Pancreas (tissue), 10 donors: Measurements from ENCODE around the gene CNNM3. TPM values are rescaled to one million over a fixed set of nuclear protein-coding genes. Genes with fewer than 3 reads are reported as not detected.
"Not testable (repeated sequence)": the region's sequence is repeated elsewhere in the genome, so short reads cannot be mapped to it uniquely, and the experiment has no call there.

Experiments used
- ATAC-seq, 4 donors: fragments of 200-7000 bp; cut with Tn5 transposase; one replicate each; pipeline versions ENCODE4 v1.8.0 to v1.9.1; 2020; ENCODE audit warnings: mild to moderate bottlenecking in 4 of 4, moderate library complexity in 4 of 4
- DNase-seq, 6 donors: peaks; one replicate each; pipeline ENCODE4 v3.0.0-alpha.2; 2020
- FAIRE-seq: peaks from 2 replicates; lab custom pipeline; 2012; peaks lifted over from hg19 to GRCh38; lab: Jason Lieb, UNC
- H3K27ac ChIP-seq, 4 donors: fragments of 200-600 bp; sonication (generic); 1 replicate in 3 of 4; 2 replicates in 1 of 4; pipeline versions ENCODE4 v1.5.0 to v1.8.0; 2020
- H3K27me3 ChIP-seq, 4 donors: fragments of 200-600 bp; one replicate each; pipeline ENCODE4 v1.8.0; 2021
- H3K36me3 ChIP-seq, 3 donors: fragments of 200-600 bp; sonication (generic) in 1 of 3; one replicate each; pipeline versions ENCODE4 v1.5.0 to v1.8.0; 2020 to 2021
- H3K4me1 ChIP-seq, 3 donors: fragments of 200-600 bp; one replicate each; pipeline ENCODE4 v1.8.0; 2021
- H3K4me3 ChIP-seq, 4 donors: fragments of 200-600 bp; sonication (generic) in 2 of 4; one replicate each; pipeline versions ENCODE4 v1.5.0 to v1.8.0; 2020 to 2021
- H3K9me3 ChIP-seq, 4 donors: fragments of 200-600 bp; one replicate each; pipeline ENCODE4 v1.8.0; 2021
- WGBS, 2 donors: extraction: QIAGEN DNeasy Blood & Tissue Kit; methylation state at CpG; one replicate each; pipeline ENCODE4 v1.1.7; 2013; 5-methylcytosine and 5-hydroxymethylcytosine counted together
- intact Hi-C, 3 donors: fragments of 100-400 bp; cut with DNase I; formaldehyde crosslinking; loops; one replicate each; pipeline versions ENCODE4 v1.11.1 to v1.14.2; 2022
- polyA plus RNA-seq, 2 donors: library from polyadenylated mRNA; stranded (reverse); fragments of 200-250 nt; gene quantifications; one replicate each; pipeline ENCODE4 v1.2.3, GENCODE V29; 2013
- total RNA-seq, 6 donors: library from RNA; stranded (reverse); fragmentation: NEBNext Ultra II Directional in 4 of 6; extraction: Animal tissue kit (Norgen Biotek cat#: 25700) in 4 of 6; gene quantifications; one replicate each; pipeline versions ENCODE4 v1.2.1 to v1.2.4, GENCODE V29; 2021 to 2023
- TF ChIP-seq, protein P1 (sequence below), 4 donors: fragments of 200-600 bp; sonication (generic) in 3 of 4; IDR thresholded peaks; one replicate each; pipeline versions ENCODE4 v1.5.0 to v1.8.0; 2021; ENCODE audit warnings: antibody characterized with exemption in 4 of 4
- donor health status: healthy with polysubstance abuse.
- donor health status: DM: no; HTN: no; CAD: no; lungs with moderate emphysema.
- donor health status: DM: no; HTN: no; CAD: no.
- donor health status: control.
- donor health status: control.
- donor health status: Bipolar disorder and iron deficiency.
- donor health status: DM: yes; HTN: yes; CAD: no.
- donor health status: DM: no; HTN: no; CAD: no.
- donor health status: DM: no; HTN: no; CAD: no.
- donor health status: DM: yes; HTN: yes; CAD: no.

The CNNM3 gene
- total and polyA plus RNA-seq, 8 donors: 13.6 to 35.1 (median 25.1) TPM

DNA sequence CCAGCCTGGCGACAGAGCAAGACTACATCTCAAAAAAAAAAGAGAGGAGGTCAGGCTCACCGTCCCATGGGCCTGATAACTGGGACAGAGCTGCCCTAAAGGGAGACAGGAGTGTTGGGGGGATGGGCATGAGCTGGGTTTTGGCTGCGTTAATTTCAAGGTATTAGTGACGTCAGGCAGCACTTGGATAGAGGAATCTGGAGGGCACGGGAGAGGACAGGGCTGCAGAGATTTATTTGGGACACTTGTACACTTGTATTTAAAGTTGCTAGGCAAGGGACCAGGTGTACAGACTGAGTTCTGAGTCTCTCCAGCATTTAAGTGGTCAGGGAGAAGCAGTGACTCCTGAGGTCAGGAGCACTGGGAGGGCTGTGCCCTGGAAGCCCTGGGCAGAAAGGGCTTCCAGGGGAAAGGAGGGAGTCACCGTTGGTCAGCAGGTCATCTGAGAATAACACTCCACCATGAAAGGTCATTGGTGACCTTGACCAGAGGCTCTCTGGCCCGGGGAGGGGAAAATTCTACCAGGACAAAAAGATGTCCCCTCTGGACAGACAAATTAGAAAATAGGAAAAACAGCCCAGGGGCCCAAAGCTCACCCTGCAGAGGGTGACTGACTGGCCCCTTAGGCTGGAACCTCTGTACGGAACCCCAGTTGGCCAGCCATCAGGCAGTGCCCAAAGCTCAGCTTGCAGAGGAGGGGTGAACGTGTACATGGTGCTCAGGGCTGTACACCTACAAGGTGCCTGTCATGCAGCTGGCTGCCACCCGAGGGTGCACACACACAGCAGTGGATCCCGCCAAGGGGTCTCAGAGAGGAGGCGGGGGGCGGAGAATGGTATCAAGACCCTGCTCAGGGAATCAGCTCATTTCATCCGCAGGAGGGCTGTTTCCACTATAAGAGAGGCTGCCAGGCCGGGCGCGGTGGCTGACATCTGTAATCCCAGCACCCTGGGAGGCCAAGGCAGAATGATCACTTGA is 23.0 kb upstream of the CNNM3 start:
- H3K27ac ChIP-seq: no peak overlapping the region
- no peaks in the 10 kb centered on the region for H3K36me3 ChIP-seq
- ATAC-seq (no peak), FAIRE-seq (no peak), DNase-seq (peak in 1 of 6 donors; percentile 6)
- 83 to 89% methylated on average over 17 of the region's 17 CpGs for WGBS, 2 donors
- intact Hi-C loops: no loop called here
- peaks cover 0 to 6% (median 4%) of the 10 kb centered on the region in 3 donors for H3K4me1 ChIP-seq
- no peak overlapping the region for H3K4me3 ChIP-seq
- TF ChIP-seq, protein P1, sequence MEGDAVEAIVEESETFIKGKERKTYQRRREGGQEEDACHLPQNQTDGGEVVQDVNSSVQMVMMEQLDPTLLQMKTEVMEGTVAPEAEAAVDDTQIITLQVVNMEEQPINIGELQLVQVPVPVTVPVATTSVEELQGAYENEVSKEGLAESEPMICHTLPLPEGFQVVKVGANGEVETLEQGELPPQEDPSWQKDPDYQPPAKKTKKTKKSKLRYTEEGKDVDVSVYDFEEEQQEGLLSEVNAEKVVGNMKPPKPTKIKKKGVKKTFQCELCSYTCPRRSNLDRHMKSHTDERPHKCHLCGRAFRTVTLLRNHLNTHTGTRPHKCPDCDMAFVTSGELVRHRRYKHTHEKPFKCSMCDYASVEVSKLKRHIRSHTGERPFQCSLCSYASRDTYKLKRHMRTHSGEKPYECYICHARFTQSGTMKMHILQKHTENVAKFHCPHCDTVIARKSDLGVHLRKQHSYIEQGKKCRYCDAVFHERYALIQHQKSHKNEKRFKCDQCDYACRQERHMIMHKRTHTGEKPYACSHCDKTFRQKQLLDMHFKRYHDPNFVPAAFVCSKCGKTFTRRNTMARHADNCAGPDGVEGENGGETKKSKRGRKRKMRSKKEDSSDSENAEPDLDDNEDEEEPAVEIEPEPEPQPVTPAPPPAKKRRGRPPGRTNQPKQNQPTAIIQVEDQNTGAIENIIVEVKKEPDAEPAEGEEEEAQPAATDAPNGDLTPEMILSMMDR (IDR thresholded peaks at IDR 0.05): no peak
- H3K9me3 ChIP-seq: no peaks in the 10 kb centered on the region
- no peaks in the 10 kb centered on the region for H3K27me3 ChIP-seq

GRCh38 chr2:96795076-96795475 is 21.0 kb upstream of the CNNM3 start:
- H3K9me3 ChIP-seq: no peaks in the 10 kb centered on the region
- no peaks in the 10 kb centered on the region for H3K4me1 ChIP-seq
- TF ChIP-seq, protein P1 (IDR thresholded peaks at IDR 0.05): no peak
- H3K4me3 ChIP-seq: no peak overlapping the region
- 94% methylated on average over 6 of the region's 6 CpGs for WGBS, 2 donors
- H3K27ac ChIP-seq: no peak overlapping the region
- no peak for ATAC-seq
- H3K36me3 ChIP-seq: no peaks in the 10 kb centered on the region
- intact Hi-C loops: loop anchor here in 1 of 3 donors (5.0 kb wide), 1 partner anchor 243 kb away; no protein-coding TSS in a partner anchor
- DNase-seq: no peak
- H3K27me3 ChIP-seq: no peaks in the 10 kb centered on the region
- FAIRE-seq: no peak

DNA sequence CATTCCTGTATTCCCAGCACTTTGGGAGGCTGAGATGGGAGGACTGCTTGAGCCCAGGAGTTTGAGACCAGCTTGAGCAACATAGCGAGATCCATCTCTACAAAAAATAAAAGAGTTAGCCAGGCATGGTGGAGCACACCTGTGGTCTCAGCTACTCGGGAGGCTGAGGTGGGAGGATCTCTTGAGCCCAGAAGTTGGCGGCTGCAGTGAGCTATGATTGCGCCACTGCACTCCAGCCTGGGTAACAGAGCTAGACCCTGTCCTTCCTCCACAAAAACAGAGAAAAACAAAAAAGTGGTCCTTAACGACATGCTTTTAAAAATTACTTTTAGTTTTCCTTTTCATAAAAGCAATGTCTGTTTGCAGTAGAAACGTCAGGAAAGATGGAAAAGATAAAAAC is 19.6 kb upstream of the CNNM3 start:
- H3K4me3 ChIP-seq, ATAC-seq, H3K4me1 ChIP-seq, H3K27ac ChIP-seq, H3K36me3 ChIP-seq, H3K27me3 ChIP-seq, H3K9me3 ChIP-seq, DNase-seq, FAIRE-seq: not testable (repeated sequence)
- WGBS, 2 donors: 90% methylated on average over 6 of the region's 6 CpGs
- intact Hi-C loops: loop anchor here in 1 of 3 donors (5.0 kb wide), 1 partner anchor 244 kb away; no protein-coding TSS in a partner anchor

DNA sequence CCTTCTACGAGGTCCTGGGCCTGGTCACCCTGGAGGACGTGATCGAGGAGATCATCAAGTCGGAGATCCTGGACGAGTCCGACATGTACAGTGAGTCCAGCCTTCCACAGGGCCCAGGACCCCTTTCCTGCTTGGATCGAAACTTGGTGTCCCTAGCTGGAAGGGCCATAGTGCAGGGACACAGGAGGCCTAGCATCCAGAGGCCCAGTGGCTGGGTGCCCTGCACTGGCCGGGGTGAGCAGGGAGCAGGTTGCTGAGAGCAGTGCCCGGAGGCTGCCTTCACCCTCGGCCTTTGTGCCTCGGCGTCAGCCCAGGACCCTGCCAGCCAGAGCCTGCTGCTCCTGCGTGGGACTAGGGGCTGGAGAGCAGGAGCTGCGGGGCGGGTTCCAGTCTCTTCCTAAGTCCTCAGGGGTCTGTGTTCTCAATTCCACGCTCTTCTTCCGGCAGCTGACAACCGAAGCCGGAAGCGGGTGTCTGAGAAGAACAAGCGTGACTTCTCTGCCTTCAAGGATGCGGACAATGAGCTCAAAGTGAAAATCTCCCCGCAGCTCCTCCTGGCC is 18.9 kb upstream of the CNNM3 start:
- Histone ChIP-seq H3K36me3 (no peaks in the 10 kb centered on the region), H3K27ac (no peak overlapping the region), H3K27me3 (no peaks in the 10 kb centered on the region), H3K4me1 (no peaks in the 10 kb centered on the region), H3K4me3 (no peak overlapping the region), H3K9me3 (no peaks in the 10 kb centered on the region)
- TF ChIP-seq, protein P1 (IDR thresholded peaks at IDR 0.05): no peak
- intact Hi-C loops: loop anchor here in 1 of 3 donors (5.0 kb wide), 1 partner anchor 245 kb away; no protein-coding TSS in a partner anchor
- 94 to 95% methylated on average over 23 of the region's 23 CpGs for WGBS, 2 donors
- no peak for FAIRE-seq
- DNase-seq: no peak
- no peak for ATAC-seq
